Hematopoietic multipotent progenitor cell (in vitro differentiated cells): ENCODE measurements around the gene MRPL37. TPM values are rescaled to one million over a fixed set of nuclear protein-coding genes. Genes with fewer than 3 reads are reported as not detected.
A peak's percentile ranks its signal among the peaks of the same experiment; 100 is the strongest.

Experiments
- DNase-seq, 3 donors: peaks; one replicate each; pipeline ENCODE4 v3.0.0-alpha.2; 2011 to 2015; ENCODE audit warnings: low read depth in 2 of 3, low spot score in 2 of 3
- total RNA-seq: library from RNA; depleted of rRNA; stranded (reverse); fragments of >200 nt; gene quantifications from one replicate; pipeline ENCODE4 v1.2.3, GENCODE V29; 2012

The MRPL37 gene
- total RNA-seq, 1 donor: 85.4 TPM

DNA sequence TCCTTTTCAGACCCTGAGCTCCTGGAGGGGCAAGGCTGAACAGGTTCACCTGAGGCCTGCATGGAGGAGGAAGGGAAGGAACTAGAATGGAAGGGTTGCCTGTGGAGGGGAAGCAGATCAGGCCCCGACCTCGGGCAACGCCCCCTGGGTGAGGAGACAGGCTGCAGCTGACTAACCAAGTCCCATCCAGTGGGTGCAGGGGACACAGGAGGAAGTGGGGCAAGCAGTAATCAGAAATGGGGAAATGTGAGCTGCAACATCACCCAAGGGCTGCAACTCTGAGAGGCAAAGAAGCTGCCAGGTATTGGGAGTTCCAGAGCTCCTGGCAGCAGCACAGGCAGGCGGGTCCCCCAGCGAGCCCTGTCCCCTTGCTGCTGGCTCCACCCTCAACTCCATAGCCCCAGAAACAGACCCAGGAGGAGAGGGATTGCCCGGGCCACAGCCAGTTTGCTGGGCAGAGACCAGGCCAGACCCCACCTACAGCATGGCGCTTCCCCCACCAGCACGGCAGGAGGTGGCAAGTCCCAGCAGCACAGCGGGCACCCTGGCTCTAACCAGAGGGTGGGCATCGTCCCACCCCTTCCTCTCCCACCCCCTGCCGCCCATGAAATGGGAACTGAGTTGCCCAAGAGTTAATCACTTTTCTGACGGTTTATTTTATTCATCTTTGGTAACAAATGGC lies 38.5 kb downstream of the MRPL37 start:
- peak in 1 of 3 donors; percentile 22 for DNase-seq

DNA sequence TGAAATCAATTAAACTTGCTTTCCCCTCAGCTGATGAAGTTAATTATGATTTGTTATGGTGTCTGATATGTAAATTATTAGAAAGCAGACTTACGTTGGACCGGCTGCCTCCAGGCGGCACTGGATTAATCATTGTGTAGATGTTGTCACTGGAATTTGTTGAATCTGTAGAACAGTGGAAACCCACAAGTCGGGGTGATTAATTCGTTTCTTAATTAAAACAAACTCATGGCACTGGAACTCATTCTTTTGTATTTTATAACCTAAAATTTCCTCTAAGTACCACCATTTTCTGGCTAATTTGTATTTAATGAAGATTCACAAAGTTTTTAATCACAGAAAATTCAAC lies 39.0 kb downstream of the MRPL37 start:
- DNase-seq: no peak

DNA sequence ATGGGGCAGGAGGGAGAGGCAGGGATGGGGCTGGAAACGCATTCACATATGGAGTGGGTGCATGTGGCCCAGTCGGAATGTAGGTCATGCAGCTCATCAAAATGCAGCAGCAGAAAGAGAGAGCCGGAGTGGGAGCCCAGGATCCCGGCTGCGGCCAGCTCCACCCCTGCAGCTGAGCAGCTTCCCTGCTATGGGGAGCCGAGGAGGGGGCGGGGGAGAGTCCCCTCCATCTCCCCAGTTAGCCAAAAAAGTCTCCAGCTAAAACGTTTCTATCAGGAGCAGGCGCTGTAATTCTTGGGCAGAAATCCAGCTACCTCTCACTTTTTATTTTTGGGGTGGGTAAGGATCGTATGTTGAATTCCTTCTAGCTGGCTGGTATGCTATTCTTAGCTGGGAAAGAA lies 39.7 kb downstream of the MRPL37 start:
- no peak for DNase-seq

DNA sequence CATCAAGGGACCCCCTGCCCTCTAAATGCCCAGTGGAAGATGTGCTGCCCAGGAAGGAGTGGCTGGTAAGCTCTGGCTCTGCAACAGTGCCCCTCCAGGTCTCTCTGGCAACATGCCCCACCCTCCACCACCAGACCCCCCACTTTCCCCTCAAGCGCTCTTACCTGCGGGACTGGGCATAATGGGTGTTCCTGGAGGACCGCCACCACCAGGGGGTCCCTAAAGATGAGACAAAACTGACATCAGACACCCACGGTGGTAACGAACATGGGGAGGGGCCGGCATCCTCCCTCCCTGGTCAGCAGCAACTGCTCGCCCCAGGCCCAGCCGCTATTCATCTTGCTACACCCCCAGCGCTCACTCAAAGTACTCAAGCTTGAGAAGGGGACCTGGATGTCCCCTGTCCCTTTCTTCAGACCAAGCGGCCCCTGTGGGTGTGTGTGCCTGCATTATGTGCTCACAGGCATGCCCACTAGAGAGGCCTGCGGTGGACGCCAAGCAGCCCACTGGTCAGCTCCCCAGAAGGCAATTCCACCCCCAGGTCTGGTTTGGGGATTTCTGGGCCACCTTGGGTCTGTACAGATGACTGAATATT lies 40.9 kb downstream of the MRPL37 start:
- no peak for DNase-seq

DNA sequence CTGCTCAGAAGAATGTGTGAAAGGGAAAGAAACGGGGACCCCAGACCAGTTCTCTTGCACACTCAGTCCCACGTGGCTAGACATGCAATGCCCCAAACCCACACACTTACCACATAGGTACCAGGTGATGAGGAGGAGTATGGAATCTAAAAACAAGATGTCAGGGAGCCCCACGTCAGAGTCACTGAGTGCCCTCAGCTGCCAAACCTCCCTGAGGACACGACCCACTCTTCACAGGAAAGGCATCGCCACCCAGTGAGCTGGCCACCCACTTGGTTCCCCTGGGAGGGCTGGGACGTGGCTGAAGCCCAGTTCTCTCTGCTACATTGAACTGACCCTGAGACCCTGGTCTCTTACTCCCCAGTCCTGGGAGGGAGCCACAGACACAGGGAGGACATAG lies 41.4 kb downstream of the MRPL37 start:
- no peak for DNase-seq

DNA sequence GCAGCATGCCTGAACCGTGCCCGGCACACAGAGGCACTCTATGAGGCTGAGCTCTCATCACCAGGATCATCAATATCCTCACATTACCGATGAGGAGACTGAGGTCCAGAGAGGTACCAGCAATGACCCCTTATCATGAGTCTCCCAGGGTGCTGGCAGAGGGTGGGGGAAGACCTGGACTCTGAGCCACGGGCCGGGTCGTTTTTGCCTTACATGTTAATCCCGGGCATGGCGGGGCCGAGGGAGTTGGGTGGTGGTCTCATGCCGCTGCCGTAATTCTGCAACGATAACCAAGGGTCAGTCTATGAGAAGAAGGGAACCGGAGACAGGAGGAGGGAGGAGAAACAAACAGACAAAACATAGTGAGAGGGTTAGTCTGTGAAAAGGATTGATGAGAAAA lies 43.1 kb downstream of the MRPL37 start:
- no peak for DNase-seq

DNA sequence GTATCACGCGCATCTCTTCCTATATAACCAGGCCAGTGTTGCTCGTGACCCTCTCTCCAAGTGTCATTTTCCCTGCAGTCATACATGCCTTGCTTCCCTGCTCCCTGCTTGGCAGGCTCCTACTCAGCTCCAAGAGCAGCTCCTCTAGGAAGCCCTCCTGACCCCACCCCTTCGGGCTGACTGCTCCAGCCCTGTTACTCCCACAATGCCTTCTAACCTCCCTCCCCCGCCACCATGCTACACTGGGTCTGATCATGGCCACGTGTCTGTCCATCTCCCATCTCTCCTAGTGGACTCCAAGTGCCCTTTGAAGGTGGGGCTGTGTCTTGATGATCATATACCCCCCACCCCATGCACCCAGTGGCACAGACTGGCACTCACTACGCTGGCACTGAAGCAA lies 44.7 kb downstream of the MRPL37 start:
- no peak for DNase-seq

DNA sequence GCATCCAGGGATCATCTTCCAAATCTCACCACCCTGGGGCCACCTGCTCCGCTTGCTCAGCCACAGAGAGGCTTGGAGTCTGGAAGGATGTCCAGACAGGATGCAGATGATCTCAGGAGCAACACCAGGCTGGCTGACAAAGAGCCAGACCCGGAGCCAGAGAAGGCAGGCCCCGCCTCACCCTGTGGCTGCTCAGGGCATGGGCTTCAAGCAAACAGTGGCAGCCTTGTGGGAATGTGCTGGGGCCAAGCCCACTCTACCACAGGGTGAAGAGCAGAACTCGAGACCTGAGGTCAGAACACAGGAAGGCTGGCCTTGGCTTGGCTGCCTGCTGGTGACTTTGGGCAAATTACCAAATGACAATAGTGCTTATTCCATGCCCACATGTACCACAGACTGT lies 45.5 kb downstream of the MRPL37 start:
- no peak for DNase-seq

DNA sequence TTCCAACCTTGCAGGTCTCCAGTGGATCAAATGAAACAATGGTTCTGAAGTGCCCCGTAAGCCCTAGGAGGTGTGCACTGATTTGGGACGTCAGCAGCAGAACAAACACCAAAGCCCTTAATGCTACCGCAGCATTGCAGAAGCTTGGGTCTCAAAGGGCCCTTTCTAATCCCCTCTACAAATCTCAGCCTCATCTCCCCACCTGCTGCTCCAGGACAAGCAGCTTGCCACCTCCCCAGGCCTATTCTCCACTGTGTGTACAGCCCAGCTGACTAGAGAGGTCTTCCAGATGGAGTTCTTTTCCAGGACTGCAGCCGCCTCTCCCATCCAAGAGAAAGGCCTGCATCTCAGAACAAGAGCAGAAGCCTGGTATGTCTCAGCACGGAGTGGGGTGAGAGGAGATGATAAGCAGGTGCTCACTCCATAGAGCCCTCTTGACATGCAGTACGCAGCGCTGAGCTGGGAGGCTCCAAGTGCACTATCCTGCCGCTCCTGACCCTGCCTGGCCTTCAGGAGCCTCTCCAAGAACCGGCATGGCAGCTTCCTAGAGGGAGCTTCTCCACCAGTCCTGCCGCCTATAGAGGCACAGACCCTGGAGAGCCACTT lies 46.3 kb downstream of the MRPL37 start:
- no peak for DNase-seq

DNA sequence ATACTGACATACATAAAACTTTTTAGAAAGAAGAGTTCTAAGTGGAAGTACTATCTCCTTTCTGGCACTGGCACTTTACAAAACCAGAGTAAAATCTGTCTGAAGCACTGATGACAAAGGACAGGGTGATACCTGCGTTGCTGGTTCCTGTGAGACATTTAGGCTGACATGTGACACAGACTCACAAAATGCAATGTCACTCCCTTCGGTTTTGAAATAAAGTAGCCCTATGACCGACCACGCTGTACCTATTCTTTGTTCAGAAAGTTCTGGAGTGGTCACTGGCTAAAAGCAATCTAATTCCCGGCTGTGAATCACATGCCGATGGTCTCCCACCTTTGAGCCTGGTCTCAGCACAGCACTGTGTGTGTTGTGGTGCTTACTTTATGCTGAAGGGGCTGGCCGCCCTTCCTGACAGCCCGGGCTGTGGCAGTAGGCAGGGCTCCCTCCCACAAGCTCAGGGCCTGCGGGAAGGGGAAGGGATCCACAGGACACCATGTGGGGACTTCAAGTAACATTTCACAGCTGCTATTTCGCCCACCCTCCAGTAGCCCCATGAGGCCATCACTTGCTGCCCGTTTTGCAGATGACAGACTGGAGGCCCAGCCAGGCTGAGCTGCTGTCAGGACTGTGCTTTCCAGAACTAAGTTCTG lies 48.0 kb downstream of the MRPL37 start:
- DNase-seq: no peak

DNA sequence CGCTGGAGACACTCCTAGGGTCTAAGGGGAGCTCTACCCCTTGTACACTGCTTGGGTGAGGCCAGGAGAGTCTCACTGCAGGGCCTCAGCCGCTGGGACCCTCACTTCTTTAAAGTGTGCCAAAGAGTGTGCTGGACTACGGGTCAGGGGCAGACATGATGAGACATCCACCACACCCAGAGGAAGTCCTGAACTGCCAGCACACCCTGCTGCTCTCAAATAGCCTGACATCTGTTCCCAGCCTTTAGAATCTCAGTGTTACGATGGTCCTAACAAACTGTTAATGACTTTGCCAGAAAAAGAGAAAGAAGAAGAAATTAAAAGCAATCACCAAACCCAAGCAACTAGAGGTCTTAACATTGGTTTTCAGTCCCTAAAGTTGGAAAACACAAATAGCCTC lies 49.0 kb downstream of the MRPL37 start:
- no peak for DNase-seq

DNA sequence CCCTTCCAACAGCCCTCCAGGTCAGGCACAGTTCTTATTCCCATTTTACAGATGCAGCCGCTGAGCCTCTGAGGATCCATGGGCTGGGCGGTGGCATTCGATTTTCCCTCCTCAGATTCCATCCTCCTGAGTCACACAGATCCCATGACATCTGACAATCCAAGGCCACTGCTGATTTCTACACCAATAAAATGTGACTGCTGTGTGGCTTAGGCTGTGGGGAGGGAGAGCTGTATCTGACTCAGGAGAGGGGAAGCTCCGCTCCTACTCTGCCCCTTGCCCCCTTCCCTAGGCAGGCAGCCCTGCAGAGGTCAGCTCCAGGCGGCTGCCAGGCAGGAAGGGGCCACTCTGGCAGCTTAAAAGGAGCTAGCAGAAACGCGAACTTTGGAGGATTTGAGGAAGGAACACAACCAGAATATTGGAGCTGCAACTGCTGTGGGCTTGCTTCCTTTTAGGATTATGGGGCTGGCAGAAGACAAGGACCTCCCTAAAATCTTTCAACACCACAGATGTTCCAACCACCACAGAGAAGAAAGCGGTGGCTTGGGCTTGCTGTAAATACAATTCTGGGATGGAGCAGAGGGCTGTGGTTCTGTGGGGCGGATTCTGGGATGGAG lies 50.0 kb downstream of the MRPL37 start:
- DNase-seq: no peak

DNA sequence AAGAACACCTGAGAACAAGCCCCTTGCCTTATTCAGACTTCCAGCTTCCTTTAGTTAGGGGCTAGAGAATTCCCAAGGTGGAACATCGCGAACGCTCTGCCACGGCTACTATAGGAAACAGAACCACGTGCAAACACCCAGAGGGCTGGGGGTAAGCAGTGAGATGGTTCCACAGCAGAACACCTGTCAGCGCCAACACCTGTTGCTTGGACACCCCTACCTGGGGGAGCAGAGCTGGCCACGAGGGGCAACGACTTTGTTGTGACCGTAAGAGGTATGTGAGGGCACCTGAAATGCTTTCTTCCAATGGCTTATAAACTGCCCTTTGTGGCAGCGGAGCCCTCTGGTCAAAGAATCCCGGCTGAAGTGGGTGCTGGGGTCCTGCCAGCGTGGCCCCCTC lies 50.7 kb downstream of the MRPL37 start:
- DNase-seq: no peak

DNA sequence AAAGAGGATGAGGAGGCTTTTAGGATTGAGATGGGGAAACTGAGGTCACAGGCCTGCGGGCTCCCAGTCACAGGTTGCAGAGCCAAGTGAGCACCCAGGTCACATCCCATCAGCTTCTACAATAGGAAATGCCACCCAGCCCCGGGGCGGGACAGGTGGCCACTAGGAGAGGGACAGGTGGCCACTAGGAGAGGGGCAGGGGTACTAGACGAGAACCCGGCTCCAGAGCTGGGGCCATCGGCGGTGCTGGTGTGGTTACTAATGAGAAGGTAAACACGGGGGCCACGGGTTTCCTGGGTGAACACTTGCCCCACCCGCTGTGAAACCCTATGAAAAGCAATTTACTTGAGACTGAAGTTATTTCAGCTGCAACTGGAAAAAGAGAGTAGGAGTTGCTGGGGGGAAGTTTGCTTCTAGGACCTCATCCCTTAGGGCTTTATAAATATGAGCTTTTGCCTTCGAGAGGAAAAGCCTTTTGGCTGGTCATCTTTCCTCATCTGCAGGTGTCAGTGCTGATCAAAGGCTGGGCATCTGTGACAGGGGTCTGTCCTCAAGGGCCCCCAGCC lies 52.5 kb downstream of the MRPL37 start:
- DNase-seq: no peak

DNA sequence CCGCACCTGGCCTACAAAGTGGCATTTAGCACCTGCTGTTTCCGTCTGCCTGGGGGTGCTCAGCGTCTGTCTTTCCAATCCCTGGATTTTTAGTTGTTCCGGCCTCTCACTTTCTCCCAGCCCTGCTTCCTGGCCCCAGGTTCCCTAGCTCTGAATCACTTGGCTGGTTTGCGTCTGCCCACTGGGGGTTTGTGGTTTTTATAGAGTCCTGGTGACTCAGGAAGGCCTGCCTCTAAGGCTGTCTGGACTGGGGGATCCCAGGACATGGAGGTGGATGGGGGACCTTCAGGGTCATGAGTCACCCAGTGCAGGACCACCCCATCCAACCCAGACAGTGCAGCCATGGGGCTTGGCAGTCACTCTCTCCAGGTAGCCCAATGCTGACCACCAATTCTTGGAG lies 53.5 kb downstream of the MRPL37 start:
- peak in 2 of 3 donors; percentile 14 to 52 for DNase-seq

DNA sequence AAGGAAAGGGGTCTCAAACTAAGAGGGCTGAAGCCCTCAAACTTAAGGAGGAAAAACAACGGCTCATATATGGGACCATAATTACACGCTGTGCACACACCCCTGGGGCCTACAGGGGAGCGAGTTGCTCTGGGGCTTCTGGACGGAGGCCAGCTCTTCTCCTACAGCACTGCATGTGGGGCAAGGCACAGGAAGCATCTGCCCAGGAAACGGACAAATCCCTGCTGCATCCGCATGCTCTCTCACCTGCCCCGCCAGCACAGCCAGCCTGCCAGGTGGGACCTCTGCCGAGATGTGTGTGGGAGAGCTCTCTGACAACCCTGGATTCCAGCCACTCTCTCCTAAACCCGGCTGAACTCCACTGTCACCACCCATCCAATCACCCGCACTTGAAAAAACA lies 54.1 kb downstream of the MRPL37 start:
- peak in 2 of 3 donors; percentile 76 to 90 for DNase-seq

DNA sequence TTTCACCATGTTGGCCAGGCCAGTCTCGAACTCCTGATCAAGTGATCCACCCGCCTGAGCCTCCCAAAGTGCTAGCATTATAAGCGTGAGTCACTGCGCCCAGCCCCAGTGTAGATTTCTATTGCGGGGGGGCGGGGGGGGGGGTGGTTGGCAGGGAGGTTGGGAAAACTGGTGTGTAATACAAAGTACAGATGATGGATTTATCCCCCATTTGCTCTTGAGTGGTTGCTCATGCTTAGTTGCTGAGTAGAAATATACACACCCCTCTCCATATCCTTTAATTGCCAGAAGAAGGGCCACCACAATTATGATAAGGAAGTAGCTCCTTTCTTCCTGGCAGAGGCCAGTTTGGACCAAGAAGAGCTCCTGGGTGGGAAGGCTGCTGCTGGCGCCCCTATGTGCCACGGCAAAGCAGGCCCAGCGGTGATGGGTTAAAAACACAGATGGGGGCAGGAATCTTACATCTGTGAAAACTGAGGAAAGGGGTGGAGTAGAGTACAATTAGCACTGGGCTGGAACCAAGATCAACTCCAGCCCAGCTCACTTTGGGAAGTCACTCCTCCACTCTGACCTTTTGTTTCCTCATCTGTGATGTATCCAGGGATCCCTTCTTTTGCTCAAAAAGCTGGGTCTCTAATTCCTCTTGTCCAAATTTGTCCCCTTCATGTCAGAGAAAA lies 55.2 kb downstream of the MRPL37 start:
- DNase-seq: no peak

DNA sequence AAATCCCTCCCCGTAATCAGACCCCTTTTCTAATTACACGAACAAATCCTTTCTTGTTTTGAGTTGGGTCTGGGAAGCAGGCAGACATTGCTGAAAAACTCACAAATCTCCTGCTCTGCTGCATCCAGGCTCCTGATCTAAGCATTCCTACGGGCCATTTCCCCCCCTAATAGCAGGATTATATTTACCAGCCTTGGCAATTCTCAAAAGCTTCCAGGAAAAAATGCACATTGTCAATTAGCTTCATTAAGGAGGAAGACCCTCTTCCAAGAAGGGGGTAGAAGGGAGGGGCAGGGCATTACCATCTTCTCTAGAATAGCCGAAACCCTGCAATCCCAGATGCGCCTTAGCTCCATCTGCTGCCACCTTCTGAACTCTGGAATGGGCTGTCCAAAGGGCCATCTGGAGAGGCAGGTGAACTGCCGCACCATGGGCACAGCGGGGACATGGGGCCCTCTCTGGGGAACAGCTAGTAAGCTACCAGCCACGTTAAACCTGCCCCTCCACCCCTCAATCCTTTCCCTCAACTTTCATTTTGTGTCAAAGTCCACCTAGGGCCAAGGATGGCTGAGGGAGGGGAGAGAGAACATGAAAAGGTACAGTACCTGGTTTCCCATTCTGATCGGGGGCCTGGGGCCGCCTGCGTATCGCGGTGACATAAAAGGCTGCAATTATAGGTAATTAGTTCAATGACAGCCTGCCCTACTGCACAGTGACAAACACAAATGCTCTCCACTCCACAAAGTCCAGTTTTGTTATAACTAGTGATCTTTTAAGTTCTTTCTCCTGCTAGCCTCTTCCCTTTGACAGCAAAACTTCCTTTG lies 56.8 kb downstream of the MRPL37 start:
- no peak for DNase-seq

DNA sequence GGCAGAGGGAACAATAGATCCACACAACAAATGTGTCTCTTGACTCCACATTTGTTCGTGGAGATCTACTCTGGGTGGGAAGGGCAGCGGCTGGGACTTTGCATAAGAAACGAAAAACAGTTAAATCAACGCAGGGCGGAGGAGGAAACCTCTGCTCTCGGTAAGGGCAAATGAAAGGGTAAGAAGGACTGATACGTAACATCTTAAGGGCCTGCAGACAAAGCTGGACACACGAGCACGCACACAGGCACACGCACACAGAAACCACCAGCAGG lies 57.3 kb downstream of the MRPL37 start:
- no peak for DNase-seq

DNA sequence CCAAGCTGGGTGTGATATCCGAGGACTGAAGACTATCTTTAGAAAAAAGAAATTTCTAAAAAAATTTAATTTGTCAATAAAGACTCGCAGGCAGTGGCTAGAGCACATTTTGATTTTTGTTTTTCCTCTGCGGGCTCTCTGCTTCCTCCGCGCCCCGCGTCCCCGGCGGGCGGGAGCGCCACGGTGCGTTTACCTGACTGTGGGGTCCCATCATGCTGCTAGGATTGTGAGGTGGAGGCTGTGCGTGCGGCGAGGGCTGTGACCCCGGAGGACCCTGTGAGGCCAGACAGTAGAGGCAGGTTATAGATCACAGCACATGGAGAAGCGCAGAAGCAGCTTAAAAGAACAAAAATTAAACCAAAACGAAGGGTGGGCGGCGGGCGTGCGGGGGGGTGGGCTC lies 57.9 kb downstream of the MRPL37 start:
- DNase-seq: no peak
